Tibial artery (tissue), 4 donors: ENCODE data around the gene DHDDS.

Experiments
- DNase-seq, 2 donors: peaks; one replicate each; pipeline ENCODE4 v3.0.0-alpha.2; 2019
- H3K27ac ChIP-seq, 2 donors: fragments of 200-600 bp; sonication (generic) in 1 of 2; 1 replicate in 1 of 2; 2 replicates in 1 of 2; pipeline ENCODE4 v1.5.1; 2018 to 2019; ENCODE audit warnings: mild to moderate bottlenecking in 1 of 2
- H3K27me3 ChIP-seq, 2 donors: fragments of 200-600 bp; sonication (generic) in 1 of 2; one replicate each; pipeline versions ENCODE4 v1.5.1 to v1.6.0; 2016 to 2019
- H3K36me3 ChIP-seq, 3 donors: fragments of 200-600 bp; sonication (generic) in 2 of 3; one replicate each; pipeline ENCODE4 v1.5.1; 2016 to 2019; ENCODE audit warnings: mild to moderate bottlenecking in 2 of 3
- H3K4me1 ChIP-seq, 4 donors: fragments of 200-600 bp; sonication (generic) in 2 of 4; 1 replicate in 3 of 4; 2 replicates in 1 of 4; pipeline ENCODE4 v1.5.1; 2016 to 2019
- H3K4me3 ChIP-seq, 2 donors: fragments of 200-600 bp; sonication (generic) in 1 of 2; 1 replicate in 1 of 2; 2 replicates in 1 of 2; pipeline ENCODE4 v1.5.1; 2018 to 2019; ENCODE audit warnings: mild to moderate bottlenecking in 2 of 2
- H3K9me3 ChIP-seq, 3 donors: fragments of 200-600 bp; sonication (generic) in 1 of 3; one replicate each; pipeline ENCODE4 v1.5.1; 2016 to 2019
- CTCF ChIP-seq, 2 experiments: fragments of 200-600 bp in 1 of 2; fragments of 450-650 bp in 1 of 2; IDR thresholded peaks; one replicate each; pipeline ENCODE4 v1.5.1; 2017 to 2019; ENCODE audit warnings: antibody characterized with exemption in 2 of 2, mild to moderate bottlenecking in 1 of 2, moderate library complexity in 1 of 2
- intact Hi-C: fragments of 100-400 bp; cut with DNase I; formaldehyde crosslinking; loops from one replicate; pipeline ENCODE4 v1.15.0; 2023; ENCODE audit warnings: low total_unique reads

Gene DHDDS

GRCh38 chr1:26389604-26390247, 42.4 kb upstream of the DHDDS start:
- DNase-seq, result no peak
- no peak for TF ChIP-seq CTCF (IDR thresholded peaks at IDR 0.05)
- H3K27ac ChIP-seq, result no peak overlapping the region
- H3K4me3 ChIP-seq, result no peak overlapping the region
- no peaks in the 10 kb centered on the region for H3K9me3 ChIP-seq
- no peaks in the 10 kb centered on the region for H3K4me1 ChIP-seq
- H3K27me3 ChIP-seq, result peaks cover 0 to 39% of the 10 kb centered on the region in 2 donors
- H3K36me3 ChIP-seq, result no peaks in the 10 kb centered on the region
- intact Hi-C loops, result no loop called here

GRCh38 chr1:26391450-26391849, 40.7 kb upstream of the DHDDS start:
- no peak overlapping the region for H3K27ac ChIP-seq
- peaks cover 0 to 36% of the 10 kb centered on the region in 2 donors for H3K27me3 ChIP-seq
- H3K9me3 ChIP-seq, result no peaks in the 10 kb centered on the region
- TF ChIP-seq CTCF (IDR thresholded peaks at IDR 0.05), result no peak
- intact Hi-C loops, result no loop called here
- DNase-seq, result no peak
- H3K4me3 ChIP-seq, result no peak overlapping the region
- H3K36me3 ChIP-seq, result no peaks in the 10 kb centered on the region
- no peaks in the 10 kb centered on the region for H3K4me1 ChIP-seq

GRCh38 chr1:26395754-26396153, 36.4 kb upstream of the DHDDS start:
- no peaks in the 10 kb centered on the region for H3K9me3 ChIP-seq
- intact Hi-C loops, result no loop called here
- peaks cover 0 to 15% of the 10 kb centered on the region in 2 donors for H3K27me3 ChIP-seq
- H3K4me1 ChIP-seq, result no peaks in the 10 kb centered on the region
- TF ChIP-seq CTCF (IDR thresholded peaks at IDR 0.05), result no peak
- no peak for DNase-seq
- no peak overlapping the region for H3K27ac ChIP-seq
- H3K4me3 ChIP-seq, result no peak overlapping the region
- no peaks in the 10 kb centered on the region for H3K36me3 ChIP-seq

GRCh38 chr1:26399034-26399433, 33.1 kb upstream of the DHDDS start:
- Histone ChIP-seq H3K9me3 (no peaks in the 10 kb centered on the region), H3K36me3 (no peaks in the 10 kb centered on the region), H3K27ac (no peak overlapping the region), H3K27me3 (peaks cover 0 to 8% of the 10 kb centered on the region in 2 donors), H3K4me3 (no peak overlapping the region), H3K4me1 (no peaks in the 10 kb centered on the region)
- no peak for DNase-seq
- intact Hi-C loops, result no loop called here
- no peak for TF ChIP-seq CTCF (IDR thresholded peaks at IDR 0.05)

- Histone ChIP-seq H3K4me3 (no peak overlapping the region), H3K9me3 (no peaks in the 10 kb centered on the region), H3K4me1 (no peaks in the 10 kb centered on the region), H3K36me3 (no peaks in the 10 kb centered on the region), H3K27me3 (peaks cover 0 to 12% of the 10 kb centered on the region in 2 donors), H3K27ac (no peak overlapping the region)
- no peak for DNase-seq
- no peak for TF ChIP-seq CTCF (IDR thresholded peaks at IDR 0.05)
- intact Hi-C loops, result no loop called here
Measured at GRCh38 chr1:26401891-26402290, 30.2 kb upstream of the DHDDS start.

- Histone ChIP-seq H3K27me3 (peaks cover 0 to 12% of the 10 kb centered on the region in 2 donors), H3K9me3 (no peaks in the 10 kb centered on the region)
- TF ChIP-seq CTCF (IDR thresholded peaks at IDR 0.05), result no peak
Measured at GRCh38 chr1:26403656-26404055, 28.5 kb upstream of the DHDDS start.

More at GRCh38 chr1:26403656-26404055, 28.5 kb upstream of the DHDDS start:
- intact Hi-C loops, result no loop called here
- H3K27ac ChIP-seq, result no peak overlapping the region
- no peaks in the 10 kb centered on the region for H3K36me3 ChIP-seq
- no peaks in the 10 kb centered on the region for H3K4me1 ChIP-seq
- DNase-seq, result peak in 1 of 2 donors; percentile 15
- H3K4me3 ChIP-seq, result no peak overlapping the region
